ENCODE results near the gene KBTBD3.

DNA sequence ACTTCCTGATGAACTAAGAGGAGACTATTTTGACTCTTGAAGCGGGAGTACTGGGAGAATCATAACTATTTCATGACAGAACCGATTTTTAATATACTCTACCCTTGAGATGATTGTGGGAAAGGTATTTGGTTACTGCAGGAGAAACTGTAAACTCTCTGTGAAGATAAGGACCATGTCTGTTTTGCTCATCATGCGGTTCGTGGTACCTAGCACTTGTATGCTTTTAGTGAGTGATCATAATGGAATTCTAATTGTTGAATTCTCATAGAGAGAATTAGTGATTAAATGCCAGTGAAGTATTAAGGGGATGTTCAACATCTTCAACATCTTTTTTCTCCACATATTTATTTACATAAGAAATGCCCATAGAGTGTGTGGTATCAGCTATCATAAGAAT lies 11.7 kb upstream of the KBTBD3 start:
- TF ChIP-seq, protein P1, sequence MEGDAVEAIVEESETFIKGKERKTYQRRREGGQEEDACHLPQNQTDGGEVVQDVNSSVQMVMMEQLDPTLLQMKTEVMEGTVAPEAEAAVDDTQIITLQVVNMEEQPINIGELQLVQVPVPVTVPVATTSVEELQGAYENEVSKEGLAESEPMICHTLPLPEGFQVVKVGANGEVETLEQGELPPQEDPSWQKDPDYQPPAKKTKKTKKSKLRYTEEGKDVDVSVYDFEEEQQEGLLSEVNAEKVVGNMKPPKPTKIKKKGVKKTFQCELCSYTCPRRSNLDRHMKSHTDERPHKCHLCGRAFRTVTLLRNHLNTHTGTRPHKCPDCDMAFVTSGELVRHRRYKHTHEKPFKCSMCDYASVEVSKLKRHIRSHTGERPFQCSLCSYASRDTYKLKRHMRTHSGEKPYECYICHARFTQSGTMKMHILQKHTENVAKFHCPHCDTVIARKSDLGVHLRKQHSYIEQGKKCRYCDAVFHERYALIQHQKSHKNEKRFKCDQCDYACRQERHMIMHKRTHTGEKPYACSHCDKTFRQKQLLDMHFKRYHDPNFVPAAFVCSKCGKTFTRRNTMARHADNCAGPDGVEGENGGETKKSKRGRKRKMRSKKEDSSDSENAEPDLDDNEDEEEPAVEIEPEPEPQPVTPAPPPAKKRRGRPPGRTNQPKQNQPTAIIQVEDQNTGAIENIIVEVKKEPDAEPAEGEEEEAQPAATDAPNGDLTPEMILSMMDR (conservative IDR thresholded peaks at IDR 0.05 in 1 of 2, IDR thresholded peaks at IDR 0.05 in 1 of 2; ENCODE audit: low read depth in 1 of 2, low read length in 2 of 2) = no peak
- no peak for TF ChIP-seq EZH2 (IDR thresholded peaks at IDR 0.05; ENCODE audit: low read length, missing control alignments)
